ENCODE results near the gene SHF.

Gene SHF

GRCh38 chr15:45126535-45127158 lies 61.1 kb downstream of the SHF start:
- DNase-seq (ENCODE audit: low read depth in 2 of 2): no peak

- DNase-seq (ENCODE audit: low read depth in 2 of 2): no peak
Measured at GRCh38 chr15:45123397-45123796, 64.4 kb downstream of the SHF start.

GRCh38 chr15:45122719-45123118 lies 65.0 kb downstream of the SHF start:
- DNase-seq (ENCODE audit: low read depth in 2 of 2): no peak

GRCh38 chr15:45121706-45122417 lies 65.9 kb downstream of the SHF start:
- no peak for DNase-seq (ENCODE audit: low read depth in 2 of 2)

- DNase-seq (ENCODE audit: low read depth in 2 of 2): no peak
Measured at GRCh38 chr15:45121020-45121419, 66.7 kb downstream of the SHF start.

- DNase-seq (ENCODE audit: low read depth in 2 of 2): no peak
Measured at GRCh38 chr15:45120081-45120972, 67.4 kb downstream of the SHF start.

- no peak for DNase-seq (ENCODE audit: low read depth in 2 of 2)
Measured at GRCh38 chr15:45118996-45119395, 68.8 kb downstream of the SHF start.

- DNase-seq (ENCODE audit: low read depth in 2 of 2): peak; percentile 70 to 75
Measured at GRCh38 chr15:45118131-45118588, 69.6 kb downstream of the SHF start.

- DNase-seq (ENCODE audit: low read depth in 2 of 2): no peak
Measured at GRCh38 chr15:45117308-45118130, 70.2 kb downstream of the SHF start.
